CD1c-positive myeloid dendritic cell (primary cell): ENCODE results near the gene PSMG1.
"Not testable (repeated sequence)": the region's sequence is repeated elsewhere in the genome, so short reads cannot be mapped to it uniquely, and the experiment has no call there.

Experiments
- DNase-seq: peaks from one replicate; pipeline ENCODE4 v3.0.0-alpha.2; 2016; ENCODE audit errors: extremely low spot score

The PSMG1 gene

GRCh38 chr21:39188521-39189139 is 5.4 kb upstream of the PSMG1 start:
- DNase-seq, result no peak

DNA sequence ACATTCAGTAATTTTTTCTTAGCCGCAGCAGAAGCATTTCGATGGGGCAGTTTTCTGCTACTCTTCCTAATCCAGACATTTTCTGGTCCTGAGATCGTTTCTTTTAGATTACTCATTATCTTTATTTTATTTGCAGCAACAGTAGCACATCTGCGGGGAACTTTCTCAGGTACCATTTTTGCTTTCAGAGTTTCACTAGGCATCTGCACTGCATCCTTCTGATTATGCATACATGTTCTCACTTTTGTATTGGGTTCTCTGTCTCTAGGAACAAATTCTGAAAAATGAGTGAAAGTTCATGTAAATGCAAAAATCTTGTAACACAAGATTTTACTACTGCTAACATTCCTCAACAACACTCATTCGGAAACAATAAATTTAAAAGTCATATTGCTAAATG is 3.9 kb upstream of the PSMG1 start:
- no peak for DNase-seq

DNA sequence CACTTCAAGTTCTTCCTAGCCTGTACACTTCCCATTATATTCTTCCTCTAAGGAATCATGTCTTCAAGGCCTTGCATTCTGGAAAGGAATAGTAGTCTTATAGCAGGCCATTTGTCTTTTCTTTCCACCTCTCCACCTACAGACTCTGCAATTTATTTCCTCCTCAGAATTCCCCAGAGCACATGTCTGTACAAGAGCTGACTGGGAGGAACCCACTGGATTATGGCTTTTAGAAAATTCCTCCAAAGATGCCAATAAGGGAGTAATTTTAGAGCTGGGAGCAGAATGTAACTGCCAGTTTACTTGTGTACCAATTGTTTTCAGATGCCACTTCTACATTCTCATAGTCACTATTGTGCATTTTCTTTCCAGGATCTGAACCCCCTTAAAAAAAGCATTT is 3.4 kb upstream of the PSMG1 start:
- DNase-seq, result no peak

DNA sequence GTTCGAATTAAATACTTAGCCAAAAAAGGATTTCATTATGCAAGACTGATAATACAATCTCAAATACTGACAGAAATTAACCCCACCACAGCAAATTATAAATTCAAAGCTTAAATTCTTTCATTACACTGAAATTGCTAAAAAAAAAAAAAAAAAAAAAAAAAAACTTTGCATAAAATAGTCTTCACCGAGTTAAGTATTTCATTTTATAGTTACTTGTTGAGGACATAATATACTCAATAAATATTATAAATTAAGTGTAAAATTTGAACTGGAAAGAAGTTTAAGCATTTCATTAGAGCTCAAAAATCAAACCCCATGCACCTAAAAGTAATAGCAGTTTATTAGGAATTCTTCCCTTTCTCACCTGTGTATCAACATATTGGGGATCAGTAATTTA is 1.9 kb upstream of the PSMG1 start:
- DNase-seq, result no peak

DNA sequence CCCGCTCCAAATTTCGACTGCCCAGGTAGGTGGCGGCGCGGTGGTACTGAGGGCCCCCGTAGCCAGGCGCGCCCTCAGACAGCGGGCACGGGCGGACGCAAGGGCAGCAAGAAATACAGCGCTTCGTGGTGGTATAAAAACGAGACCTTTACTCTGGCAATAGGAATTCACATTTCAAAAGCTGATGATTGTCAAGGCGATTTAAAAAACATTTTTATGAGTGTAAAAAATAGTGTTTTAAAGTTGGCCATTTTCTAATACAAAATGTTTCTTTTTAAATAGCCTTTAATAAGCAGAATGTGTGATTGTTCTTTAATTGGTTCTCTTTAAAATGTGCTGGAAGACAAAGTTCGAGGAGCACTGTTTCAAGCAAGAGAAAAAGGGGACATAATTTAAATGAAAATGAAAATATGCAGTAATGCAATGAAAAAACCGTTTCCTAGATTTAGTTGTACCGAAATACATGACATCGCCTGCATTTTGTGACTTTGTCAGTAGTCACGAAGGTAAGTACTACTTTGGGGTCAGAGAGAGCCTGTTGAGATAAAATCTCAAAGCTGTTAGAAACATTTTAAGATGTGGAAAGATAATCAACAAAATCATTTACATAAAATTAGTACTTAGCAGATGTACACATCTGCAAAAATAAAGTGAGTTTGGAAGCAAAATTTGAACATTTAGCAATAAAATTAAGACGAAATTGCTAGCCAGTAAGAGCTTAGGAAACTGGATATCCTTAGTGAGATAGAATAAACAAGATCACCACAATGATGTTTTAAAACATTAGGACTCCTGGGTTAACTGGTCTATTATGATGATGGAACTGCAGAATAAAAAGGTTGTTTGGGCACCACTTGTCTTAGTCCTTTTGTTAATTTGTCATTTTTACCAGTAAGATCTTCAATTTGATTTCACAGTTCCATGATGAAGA is 1.1 kb upstream of the PSMG1 start:
- peak; percentile 12 for DNase-seq

DNA sequence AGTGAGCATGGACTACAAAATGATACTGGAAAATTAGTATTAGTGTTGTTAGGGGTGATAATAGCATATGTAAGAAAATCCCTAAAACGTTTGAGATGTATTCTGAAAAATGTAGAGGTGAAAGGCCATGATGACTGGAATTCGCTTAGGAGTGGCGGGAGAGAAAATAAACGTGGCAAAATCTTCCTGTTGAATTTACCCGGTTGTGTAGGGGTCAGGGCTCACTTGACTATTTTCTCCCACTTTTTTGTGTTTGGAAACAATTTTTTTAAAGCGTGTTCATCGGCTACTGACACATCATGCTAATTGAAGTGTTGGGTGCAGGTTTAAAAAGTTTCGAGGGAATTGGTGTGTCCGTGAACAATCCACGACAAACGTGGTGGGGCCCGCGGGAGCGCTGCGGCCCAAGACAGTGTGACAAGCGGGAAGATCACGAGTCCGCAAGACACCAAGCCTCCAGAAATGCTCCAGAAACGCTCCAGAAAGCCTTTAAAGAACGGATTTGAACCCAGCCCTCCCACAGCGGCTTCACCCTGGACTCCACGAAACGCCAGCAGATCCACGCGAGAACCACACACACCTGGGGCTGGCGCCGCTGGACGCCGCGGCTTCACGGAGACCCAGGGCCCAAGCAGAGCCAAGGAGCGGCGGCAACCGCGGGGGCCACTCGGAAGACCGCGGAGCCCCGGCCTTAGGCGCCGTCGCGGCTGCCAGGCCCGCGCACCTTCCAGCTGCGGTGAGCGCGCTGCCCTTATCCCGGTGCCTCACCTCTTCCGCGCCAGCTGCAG is 573 bp downstream of the PSMG1 start:
- DNase-seq, result peak; percentile 20

DNA sequence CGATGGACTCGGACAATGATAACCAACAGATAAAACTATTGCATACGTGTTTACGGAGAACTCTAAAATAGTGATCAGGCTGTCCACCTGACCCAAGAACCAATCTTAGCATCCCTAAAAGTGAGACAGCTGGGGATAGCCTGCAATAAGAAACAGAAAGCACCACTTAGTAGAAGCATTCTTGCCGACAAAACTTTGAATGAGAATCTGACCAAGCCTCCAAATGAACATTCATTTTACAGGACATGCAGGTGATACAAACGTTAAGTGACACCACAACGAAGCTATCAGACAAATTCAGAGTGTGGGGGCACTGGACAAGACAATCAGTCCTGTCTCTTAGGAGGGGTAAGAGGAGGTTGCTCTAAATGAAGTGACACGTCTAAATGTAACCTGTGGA is 1.2 kb downstream of the PSMG1 start:
- no peak for DNase-seq

DNA sequence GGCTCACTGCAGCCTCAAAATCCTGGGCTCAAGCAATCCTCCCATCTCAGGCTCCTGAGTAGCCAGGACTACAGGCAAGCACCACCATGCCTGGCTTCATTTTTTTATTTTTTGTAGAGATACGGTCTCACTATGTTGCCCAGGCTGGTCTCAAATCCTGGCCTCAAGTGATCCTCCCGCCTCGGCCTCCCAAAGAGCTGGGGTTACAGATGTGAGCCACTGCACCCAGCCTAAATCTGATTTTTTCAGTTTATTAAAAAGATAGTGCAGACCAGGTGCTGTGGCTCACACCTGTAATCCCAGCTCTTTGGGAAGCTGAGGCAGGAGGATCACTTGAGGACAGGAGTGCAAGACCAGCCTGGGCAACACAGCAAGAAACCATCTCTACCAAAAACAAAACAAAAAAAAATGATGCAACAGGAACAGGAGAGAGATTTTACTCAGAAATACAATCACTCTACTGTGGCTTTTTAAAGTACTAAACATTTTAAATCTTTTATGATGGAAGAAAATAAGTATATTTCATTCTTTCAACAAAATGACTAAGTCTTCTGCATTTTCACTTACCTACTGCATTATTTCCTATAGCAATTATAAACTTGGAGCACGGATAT is 1.9 kb downstream of the PSMG1 start:
- no peak for DNase-seq

DNA sequence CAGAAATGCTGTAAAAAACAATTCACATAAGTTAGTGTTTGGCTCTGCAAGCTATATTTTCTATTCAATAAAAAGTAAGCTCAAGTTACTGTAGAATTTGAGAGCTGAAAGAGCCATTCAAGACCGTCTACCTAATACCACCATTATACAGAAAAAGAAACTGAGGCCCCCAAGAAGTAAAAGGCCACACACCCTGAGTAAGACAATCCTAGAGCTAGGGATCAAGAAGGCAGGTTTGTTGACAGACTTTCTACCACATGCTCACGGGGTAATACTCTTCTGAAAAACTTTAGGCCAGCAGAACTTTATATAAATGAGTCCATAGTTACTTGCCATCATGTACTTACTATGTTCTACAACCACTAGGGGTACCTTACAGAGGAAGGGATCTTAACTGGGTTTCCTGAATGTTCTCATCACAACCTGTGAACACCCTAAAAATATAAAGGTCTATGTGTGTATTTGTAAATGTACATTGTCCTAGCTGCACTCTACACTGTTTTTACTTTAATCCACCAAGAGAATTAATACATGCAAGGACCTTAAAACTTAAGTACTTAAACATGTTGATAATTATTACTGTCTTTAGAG is 2.7 kb downstream of the PSMG1 start:
- peak; percentile 23 for DNase-seq

DNA sequence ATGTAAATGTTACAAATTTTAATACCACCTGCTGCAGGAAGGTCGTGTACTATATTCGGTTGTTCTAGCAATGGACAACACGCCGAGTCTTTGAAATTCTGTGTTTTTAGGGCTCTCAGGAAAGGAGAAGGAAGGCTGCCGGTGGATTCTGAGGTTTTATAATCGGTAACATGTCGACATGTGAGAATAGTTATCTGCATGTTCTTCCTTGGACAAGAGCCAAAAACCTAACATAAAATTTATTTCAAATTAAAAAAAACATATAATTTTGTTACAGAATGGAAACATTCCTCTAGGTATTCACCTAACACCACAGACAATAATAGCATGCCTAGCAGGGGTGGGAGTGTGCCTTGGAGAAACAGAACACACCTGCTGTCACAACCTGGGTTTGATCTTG is 4.8 kb downstream of the PSMG1 start:
- no peak for DNase-seq

DNA sequence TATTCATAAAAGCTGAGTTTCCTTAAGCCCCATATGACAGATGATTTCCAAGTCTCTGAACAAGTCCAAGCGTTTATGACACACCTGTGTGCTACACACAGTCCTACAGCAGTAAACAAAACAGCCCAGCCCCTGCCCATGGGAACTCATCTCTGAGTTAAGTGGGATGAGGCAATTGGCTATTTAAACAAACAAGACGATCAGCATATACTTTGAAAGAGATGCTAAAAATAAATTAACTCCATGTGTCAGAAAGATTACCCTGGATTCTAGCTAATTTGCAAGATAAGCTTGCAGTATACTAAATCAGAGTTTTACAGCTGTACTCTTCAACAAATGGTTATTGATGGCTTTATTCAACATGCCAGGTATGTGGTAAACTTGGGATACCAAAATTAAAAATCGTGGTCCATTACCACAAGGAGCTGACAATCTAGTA is 7.0 kb downstream of the PSMG1 start:
- DNase-seq, result no peak

DNA sequence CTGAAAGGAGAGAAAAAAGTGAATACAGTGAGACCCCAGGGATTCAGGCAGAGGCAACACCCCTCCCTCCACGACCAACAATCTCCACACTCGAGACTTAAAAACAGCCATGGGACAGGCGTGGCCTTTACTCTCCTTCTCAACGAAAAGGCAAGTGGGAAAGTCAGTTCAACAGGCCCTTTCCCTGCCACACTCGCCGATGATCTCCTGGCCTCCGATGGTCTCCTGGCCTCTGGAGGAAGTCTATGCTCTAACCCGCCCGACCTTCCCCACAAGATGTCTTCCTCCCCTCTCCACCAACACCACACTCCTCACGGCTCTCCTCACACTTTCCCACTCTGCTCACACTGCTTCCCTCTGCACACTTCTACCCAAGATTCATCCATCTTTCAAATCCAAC is 7.6 kb downstream of the PSMG1 start:
- DNase-seq, result no peak

- DNase-seq, result peak; percentile 53
Measured at GRCh38 chr21:39175154-39175553, 8.1 kb downstream of the PSMG1 start.

GRCh38 chr21:39173716-39174680 is 9.3 kb downstream of the PSMG1 start:
- DNase-seq, result no peak

DNA sequence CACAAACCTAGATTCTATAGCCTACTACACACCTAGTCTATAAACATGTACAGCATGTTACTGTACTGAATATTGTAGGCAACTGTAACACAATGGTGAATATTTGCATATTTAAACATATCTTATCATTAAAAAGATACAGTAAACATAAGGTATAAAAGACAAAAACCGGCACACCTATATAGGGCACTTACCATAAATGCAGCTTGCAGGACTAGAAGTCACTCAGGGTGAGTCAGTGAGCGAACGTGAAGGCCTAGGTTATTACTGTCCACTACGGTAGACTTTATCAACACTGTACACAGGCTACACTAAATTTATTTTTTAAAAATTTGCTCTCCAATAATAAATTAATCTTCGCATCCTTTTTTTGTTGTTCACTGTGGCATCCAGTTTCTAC is 13.3 kb downstream of the PSMG1 start:
- DNase-seq, result no peak

- DNase-seq, result no peak
Measured at GRCh38 chr21:39168800-39169199, 14.5 kb downstream of the PSMG1 start.

DNA sequence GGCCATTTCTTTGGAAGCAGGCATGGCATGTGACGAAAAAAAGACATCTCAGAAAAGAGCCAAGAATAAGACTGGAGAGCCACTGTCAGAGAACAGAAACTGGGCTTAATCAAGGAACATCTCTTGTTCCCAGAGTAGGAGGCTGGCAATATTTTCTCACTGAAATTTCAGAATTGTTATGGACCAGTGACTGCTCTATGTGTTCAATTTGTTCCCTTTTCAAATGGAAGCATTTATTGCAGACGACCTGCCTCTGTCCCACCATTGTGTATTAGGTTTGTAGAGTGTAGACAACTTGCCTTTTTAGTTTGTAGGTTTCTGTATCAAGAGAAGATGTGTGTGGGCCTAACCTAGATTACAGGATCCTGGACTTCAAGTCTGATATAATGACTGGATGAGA is 18.7 kb downstream of the PSMG1 start:
- DNase-seq, result no peak

GRCh38 chr21:39161064-39161463 is 22.2 kb downstream of the PSMG1 start:
- DNase-seq, result no peak

GRCh38 chr21:39159342-39160063 is 23.7 kb downstream of the PSMG1 start:
- DNase-seq, result no peak

DNA sequence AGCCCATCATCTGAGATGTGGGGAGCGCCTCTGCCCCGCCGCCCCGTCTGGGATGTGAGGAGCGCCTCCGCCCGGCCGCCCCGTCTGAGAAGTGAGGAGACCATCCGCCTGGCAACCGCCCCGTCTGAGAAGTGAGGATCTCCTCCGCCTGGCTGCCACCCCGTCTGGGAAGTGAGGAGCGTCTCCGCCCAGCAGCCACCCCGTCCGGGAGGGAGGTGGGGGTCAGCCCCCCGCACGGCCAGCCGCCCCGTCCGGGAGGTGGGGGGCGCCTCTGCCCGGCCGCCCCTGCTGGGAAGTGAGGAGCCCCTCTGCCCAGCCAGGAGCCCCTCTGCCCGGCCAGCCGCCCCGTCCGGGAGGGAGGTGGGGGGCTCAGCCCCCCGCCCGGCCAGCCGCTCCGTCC is 26.0 kb downstream of the PSMG1 start:
- DNase-seq, result not testable (repeated sequence)
